Osteoblast (primary cell): ENCODE data around the gene FAT1. TPM values are rescaled to one million over a fixed set of nuclear protein-coding genes. Genes with fewer than 3 reads are reported as not detected.

Experiments
- DNase-seq: peaks from one replicate; pipeline ENCODE4 v3.0.0; 2011; ENCODE audit warnings: low spot score, mixed read lengths; ENCODE audit not compliant: insufficient read length; ENCODE audit errors: missing footprints
- H2AFZ ChIP-seq: 2 replicates; pipeline ENCODE4 v1.6.0; 2011; ENCODE audit warnings: mild to moderate bottlenecking, low read length
- H3K27ac ChIP-seq: 2 replicates; pipeline ENCODE4 v1.5.1; 2011; ENCODE audit warnings: mild to moderate bottlenecking, low read depth, low read length, moderate library complexity
- H3K27me3 ChIP-seq: 2 replicates; pipeline ENCODE4 v1.6.0; 2012; ENCODE audit warnings: mild to moderate bottlenecking, control low read depth, inconsistent platforms, low read length, moderate library complexity; ENCODE audit not compliant: insufficient read depth
- H3K36me3 ChIP-seq: 2 replicates; pipeline ENCODE4 v1.5.1; 2011; ENCODE audit warnings: mild to moderate bottlenecking, low read length, control low read depth, moderate library complexity; ENCODE audit not compliant: insufficient read depth
- H3K4me1 ChIP-seq: 2 replicates; pipeline ENCODE4 v1.5.1; 2011; ENCODE audit warnings: mild to moderate bottlenecking, low read length, control low read depth, moderate library complexity; ENCODE audit not compliant: insufficient read depth
- H3K4me2 ChIP-seq: 2 replicates; pipeline ENCODE4 v1.6.0; 2011; ENCODE audit warnings: mild to moderate bottlenecking, low read length; ENCODE audit not compliant: insufficient read depth
- H3K4me3 ChIP-seq: fragments of 200-600 bp; sonication (generic); 3 replicates; pipeline ENCODE4 v1.5.1; 2012; ENCODE audit warnings: mild to moderate bottlenecking, low read length, inconsistent platforms; ENCODE audit not compliant: insufficient read depth
- H3K79me2 ChIP-seq: 2 replicates; pipeline ENCODE4 v1.6.0; 2012; ENCODE audit warnings: mild to moderate bottlenecking, low read length, control low read depth, inconsistent platforms; ENCODE audit not compliant: insufficient read depth
- H3K9me3 ChIP-seq: 2 replicates; pipeline ENCODE4 v1.5.1; 2011; ENCODE audit warnings: low read depth, low read length, control low read depth
- H4K20me1 ChIP-seq: 2 replicates; pipeline ENCODE4 v1.6.0; 2012; ENCODE audit warnings: mild to moderate bottlenecking, low read length, control low read depth; ENCODE audit not compliant: insufficient read depth
- total RNA-seq: library from RNA; depleted of rRNA; stranded (reverse); fragments of >200 nt; gene quantifications from 2 replicates; pipeline ENCODE4 v1.2.3, GENCODE V29; 2012
- TF ChIP-seq, protein P1 (sequence below): IDR thresholded peaks from 2 replicates; pipeline ENCODE4 v1.5.1; 2011; ENCODE audit warnings: mild to moderate bottlenecking, low read depth, low read length, moderate library complexity; ENCODE audit errors: extremely low read depth

The FAT1 gene
- total RNA-seq, 1 donor: 522 TPM

GRCh38 chr4:186621959-186622553 lies 101.6 kb downstream of the FAT1 start:
- TF ChIP-seq, protein P1, sequence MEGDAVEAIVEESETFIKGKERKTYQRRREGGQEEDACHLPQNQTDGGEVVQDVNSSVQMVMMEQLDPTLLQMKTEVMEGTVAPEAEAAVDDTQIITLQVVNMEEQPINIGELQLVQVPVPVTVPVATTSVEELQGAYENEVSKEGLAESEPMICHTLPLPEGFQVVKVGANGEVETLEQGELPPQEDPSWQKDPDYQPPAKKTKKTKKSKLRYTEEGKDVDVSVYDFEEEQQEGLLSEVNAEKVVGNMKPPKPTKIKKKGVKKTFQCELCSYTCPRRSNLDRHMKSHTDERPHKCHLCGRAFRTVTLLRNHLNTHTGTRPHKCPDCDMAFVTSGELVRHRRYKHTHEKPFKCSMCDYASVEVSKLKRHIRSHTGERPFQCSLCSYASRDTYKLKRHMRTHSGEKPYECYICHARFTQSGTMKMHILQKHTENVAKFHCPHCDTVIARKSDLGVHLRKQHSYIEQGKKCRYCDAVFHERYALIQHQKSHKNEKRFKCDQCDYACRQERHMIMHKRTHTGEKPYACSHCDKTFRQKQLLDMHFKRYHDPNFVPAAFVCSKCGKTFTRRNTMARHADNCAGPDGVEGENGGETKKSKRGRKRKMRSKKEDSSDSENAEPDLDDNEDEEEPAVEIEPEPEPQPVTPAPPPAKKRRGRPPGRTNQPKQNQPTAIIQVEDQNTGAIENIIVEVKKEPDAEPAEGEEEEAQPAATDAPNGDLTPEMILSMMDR: peak; percentile 66
- H3K27ac ChIP-seq: peak overlapping the region; percentile 86
- peak overlapping the region; percentile 74 for H3K4me2 ChIP-seq
- peaks cover 56% of the 10 kb centered on the region for H3K4me1 ChIP-seq
- H3K9me3 ChIP-seq: no peaks in the 10 kb centered on the region
- H3K27me3 ChIP-seq: no peaks in the 10 kb centered on the region
- H3K36me3 ChIP-seq: peaks cover 39% of the 10 kb centered on the region
- peaks cover 5% of the 10 kb centered on the region for H4K20me1 ChIP-seq
- H3K79me2 ChIP-seq: peaks cover 35% of the 10 kb centered on the region
- H3K4me3 ChIP-seq: no peak overlapping the region
- peak; percentile 76 for DNase-seq
- no peak overlapping the region for H2AFZ ChIP-seq

GRCh38 chr4:186619088-186619487 lies 104.6 kb downstream of the FAT1 start:
- H3K79me2 ChIP-seq: peaks cover 56% of the 10 kb centered on the region
- peaks cover 38% of the 10 kb centered on the region for H3K4me1 ChIP-seq
- TF ChIP-seq, protein P1: no peak
- H3K36me3 ChIP-seq: peaks cover 65% of the 10 kb centered on the region
- no peak overlapping the region for H2AFZ ChIP-seq
- H4K20me1 ChIP-seq: peaks cover 5% of the 10 kb centered on the region
- no peak overlapping the region for H3K4me2 ChIP-seq
- DNase-seq: no peak
- no peak overlapping the region for H3K27ac ChIP-seq
- no peak overlapping the region for H3K4me3 ChIP-seq
- no peaks in the 10 kb centered on the region for H3K27me3 ChIP-seq
- no peaks in the 10 kb centered on the region for H3K9me3 ChIP-seq

- peaks cover 5% of the 10 kb centered on the region for H4K20me1 ChIP-seq
- H2AFZ ChIP-seq: no peak overlapping the region
- TF ChIP-seq, protein P1: no peak
- H3K36me3 ChIP-seq: peaks cover 76% of the 10 kb centered on the region
- no peak overlapping the region for H3K4me3 ChIP-seq
- peaks cover 62% of the 10 kb centered on the region for H3K79me2 ChIP-seq
- no peaks in the 10 kb centered on the region for H3K9me3 ChIP-seq
- DNase-seq: no peak
- no peaks in the 10 kb centered on the region for H3K27me3 ChIP-seq
- H3K4me1 ChIP-seq: peaks cover 26% of the 10 kb centered on the region
- H3K4me2 ChIP-seq: no peak overlapping the region
- H3K27ac ChIP-seq: peak overlapping the region; percentile 40
Measured at GRCh38 chr4:186617921-186618320, 105.7 kb downstream of the FAT1 start.

- Histone ChIP-seq H3K79me2 (peaks cover 18% of the 10 kb centered on the region), H3K36me3 (peaks cover 87% of the 10 kb centered on the region), H3K9me3 (no peaks in the 10 kb centered on the region), H3K4me2 (no peak overlapping the region), H3K27ac (no peak overlapping the region), H2AFZ (no peak overlapping the region), H3K4me1 (peaks cover 4% of the 10 kb centered on the region), H3K27me3 (no peaks in the 10 kb centered on the region), H3K4me3 (no peak overlapping the region), H4K20me1 (peaks cover 3% of the 10 kb centered on the region)
- TF ChIP-seq, protein P1: no peak
- DNase-seq: no peak
Measured at GRCh38 chr4:186607490-186607889, 116.2 kb downstream of the FAT1 start.
